NCI-H187 treated with DMSO at 0.1 percent for 48 hours (cell line): Measurements from ENCODE around the gene ALDOA.
"Not testable (repeated sequence)": the region's sequence is repeated elsewhere in the genome, so short reads cannot be mapped to it uniquely, and the experiment has no call there.

Source experiments
- DNase-seq: peaks from one replicate; lab custom pipeline; 2025; lab: John Stamatoyannopoulos, UW

The ALDOA gene

DNA sequence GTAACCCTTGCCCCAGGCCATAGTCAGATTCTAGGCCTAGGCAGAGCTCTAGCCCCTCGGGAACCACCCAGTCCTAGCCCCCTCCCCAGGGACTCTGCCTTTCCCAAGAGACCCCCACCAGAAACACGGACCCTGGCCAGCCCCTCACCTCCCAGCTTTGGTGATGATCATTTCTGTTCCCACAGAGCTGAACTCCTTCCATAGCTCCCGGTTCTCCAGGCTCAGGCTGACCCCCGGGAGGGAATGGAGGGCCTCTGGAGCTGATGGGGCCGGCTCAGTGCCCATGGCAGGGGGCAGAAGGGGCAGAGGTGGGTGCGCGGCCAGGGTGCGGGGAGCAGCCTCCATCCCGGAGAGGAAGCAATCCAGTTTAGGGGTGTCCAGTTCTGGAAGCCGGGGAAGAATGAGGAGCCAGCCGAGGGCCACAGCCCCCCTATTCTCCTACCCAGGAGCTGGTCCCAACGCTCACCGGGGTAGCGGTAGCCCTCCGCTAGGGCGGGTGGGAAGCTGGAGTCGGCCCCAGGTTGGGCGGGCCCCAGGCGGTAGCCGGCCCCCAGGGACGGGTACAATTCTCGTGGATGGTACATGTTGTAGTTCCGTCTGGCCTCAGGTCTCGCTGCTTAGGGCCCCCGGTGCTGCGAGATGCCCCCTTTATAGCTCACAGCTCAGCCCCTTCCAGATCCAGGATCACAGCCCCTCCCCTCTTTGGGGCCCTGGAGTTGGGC lies 25.2 kb downstream of the ALDOA start:
- DNase-seq = no peak

DNA sequence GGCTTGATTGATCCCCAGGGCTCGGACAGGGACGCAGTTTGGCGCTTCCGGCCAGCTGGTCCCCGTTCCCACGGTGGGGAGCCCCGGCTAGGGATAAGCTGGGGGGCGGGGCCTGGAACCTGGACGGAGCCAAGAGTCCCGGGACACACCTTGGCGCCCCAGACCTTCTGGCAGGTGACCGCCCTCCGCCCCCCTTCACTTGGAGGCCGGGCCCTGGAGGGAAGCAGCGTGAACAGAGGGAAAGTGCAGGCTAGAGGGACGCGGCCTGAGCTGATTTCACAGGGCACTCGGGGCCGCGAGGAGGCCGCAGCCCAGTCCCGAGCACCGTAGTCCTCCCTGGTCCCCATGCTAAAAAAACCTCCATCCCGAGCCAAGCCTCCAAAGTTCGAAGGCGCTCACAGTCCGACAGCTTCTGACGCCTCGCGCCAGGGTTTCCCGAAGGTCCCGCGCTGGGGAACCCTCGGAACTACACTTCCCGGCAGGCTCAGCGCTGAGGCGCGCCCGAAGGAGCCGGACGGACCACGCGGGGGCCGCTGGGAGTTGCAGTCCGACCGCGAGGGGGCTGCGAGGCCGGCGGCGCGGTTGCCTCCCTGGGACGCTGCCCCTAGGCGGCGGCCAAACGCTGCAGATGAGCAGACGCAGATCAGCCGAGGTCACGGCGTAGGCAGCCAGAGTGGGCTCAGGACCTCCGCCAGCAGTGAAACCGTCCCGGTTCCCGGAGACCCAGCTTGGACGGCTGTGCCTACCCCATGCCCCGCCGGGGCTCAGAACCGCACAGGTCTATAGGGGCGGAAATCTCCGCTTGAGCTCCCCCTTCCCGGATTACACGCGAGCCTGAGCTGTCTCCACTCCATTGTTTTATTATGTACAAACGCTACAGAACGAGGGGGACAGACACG lies 26.2 kb downstream of the ALDOA start, which contains the start of gene TBX6:
Gene TBX6, minus strand, starts transcription at position 451 of the 899 bp plus-strand sequence. CDS start 731 bp downstream, outside the sequence.
- DNase-seq = peak; percentile 21

DNA sequence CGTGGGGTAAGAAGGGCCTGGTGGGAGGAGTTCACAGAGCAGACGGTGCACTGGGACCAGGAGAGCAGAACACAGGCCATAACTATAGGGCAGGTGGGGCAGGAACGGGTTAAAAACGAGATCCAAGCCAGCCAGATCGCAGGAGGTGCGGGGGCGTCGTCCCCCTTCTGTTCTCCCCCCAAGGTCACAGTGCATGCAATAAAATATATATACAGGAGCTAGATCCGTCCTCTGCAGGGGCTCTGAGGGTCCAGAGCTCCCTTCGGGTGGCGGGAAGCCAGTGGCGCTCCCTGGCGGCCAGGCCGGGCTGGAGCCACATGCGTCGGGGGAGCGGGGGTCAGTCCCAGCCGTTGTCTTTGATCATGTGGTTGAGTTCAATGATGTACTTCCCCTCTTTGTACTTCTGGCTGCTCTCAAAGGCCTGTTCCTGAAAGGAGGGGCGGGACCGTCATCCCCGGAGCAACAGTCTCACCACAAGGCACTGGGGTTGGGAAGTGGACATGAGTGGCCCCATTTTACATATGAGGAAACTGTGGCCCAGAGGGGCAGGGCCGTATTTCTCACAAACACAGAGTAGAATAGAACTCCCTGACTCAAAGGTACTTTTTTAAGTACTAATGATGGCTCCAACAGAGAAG lies 26.9 kb downstream of the ALDOA start:
- peak; percentile 2 for DNase-seq

DNA sequence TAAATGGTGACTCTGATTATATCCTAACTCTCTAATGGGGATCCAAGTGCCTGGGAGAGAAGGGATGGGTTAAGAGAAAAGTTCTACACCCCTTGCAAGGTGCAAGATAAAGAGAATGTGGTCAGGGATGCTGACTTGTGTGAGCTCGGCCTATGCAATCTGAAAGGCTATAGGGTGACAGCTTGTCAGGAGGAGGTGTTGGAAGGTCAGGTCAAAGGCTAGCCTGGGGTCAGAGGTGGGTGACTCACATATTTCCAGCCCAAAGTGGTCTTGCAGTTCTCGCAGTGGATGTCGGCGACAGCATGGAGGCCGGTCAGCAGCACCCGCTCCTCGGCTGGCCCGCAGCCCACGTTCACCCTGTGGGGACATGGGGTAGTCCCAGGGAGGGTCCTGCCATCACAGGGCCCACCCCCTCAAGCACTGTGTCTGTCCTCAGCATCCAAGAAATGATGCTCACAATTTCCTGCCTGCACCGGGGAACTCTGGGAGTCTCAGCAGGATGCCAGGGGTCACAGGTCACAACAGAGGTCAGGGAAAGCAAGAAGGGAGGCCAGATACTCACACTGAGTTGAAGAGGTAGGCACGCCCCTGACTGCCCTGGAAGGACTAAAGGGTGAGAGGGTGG lies 29.1 kb downstream of the ALDOA start:
- no peak for DNase-seq

DNA sequence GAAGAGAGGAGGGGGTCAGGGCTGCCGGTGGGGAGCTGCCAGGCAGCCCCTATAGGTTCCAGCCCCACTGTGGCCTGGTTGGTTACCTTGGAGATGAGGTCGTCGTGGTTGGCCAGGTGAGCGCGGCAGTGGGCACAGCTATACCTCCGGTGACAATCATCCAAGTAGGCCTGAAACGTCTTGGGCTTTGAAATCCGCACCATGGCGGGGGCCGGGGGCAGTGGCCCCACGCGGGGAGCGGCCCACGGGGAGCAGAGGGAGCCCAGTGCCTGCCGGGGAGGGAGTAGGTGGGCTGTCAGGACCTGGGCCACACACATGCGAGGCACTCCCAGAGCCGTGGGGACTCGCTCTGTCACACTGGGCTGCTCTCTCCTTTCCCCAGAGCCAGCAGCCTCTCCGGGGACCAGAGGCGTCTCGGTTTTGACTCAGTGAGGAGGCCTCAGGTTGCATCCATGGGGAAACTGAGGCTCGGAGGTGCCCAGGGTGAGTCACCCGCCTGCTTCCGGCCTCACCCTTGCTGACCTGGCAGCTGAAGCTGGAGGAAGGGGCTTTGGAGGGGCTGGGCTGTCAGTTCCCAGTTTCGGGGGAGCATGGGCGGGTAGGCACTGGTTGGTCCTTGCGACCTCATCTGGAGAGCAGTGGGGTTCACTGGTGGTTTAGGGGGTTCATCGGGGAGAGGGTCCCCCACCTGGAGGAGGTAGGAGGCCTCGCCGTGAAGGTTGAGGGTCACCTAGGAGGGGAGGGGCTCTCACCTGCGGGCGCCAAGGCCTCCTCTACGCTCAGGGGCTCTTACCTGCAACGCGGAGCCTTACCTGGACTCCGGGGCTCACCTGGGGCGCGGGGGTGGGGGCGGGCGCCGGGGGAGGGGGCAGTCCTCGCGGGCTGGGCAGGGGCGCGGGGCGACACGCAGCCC lies 29.9 kb downstream of the ALDOA start:
- DNase-seq = no peak

DNA sequence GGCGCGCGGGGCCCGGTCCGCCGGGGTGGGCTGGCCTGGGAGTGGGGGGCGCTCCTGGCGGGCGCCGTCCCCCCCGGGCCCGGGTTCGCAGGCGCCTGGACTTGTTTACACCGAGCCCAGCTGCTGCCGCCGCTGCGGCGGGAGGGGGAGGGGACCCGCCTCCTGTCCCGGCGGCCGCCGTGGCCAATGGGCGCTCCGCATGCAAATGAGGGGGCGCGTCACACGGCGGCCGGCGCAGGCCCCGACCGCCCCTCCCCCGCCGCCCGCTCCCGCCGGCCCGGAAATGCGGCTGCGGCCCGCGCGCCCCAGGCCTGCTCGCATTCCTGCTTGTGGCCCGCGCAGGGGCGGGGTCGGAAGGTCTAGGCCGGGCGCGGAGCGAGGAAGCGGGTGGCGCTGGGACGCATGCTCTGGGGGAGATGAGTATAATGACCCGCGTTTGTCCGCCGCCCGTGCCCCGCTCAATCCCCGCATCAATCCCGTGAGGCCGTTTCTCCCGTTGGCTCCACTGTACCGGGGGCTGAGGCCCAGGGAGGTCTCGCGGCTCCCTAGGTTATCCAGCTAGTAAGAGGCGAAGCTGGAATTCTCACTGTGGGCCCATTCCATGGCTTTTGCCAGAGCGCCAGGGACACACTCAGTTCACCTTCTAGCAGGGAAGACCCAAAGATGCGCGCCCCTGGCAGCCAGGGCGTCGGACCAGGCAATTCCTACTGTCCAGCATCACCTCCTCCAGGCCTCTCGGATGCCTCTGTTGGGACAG lies 30.7 kb downstream of the ALDOA start, which contains the start of gene YPEL3:
Gene YPEL3, minus strand, starts transcription at position 109 of the 757 bp plus-strand sequence. CDS start 731 bp downstream, outside the sequence.
- no peak for DNase-seq

DNA sequence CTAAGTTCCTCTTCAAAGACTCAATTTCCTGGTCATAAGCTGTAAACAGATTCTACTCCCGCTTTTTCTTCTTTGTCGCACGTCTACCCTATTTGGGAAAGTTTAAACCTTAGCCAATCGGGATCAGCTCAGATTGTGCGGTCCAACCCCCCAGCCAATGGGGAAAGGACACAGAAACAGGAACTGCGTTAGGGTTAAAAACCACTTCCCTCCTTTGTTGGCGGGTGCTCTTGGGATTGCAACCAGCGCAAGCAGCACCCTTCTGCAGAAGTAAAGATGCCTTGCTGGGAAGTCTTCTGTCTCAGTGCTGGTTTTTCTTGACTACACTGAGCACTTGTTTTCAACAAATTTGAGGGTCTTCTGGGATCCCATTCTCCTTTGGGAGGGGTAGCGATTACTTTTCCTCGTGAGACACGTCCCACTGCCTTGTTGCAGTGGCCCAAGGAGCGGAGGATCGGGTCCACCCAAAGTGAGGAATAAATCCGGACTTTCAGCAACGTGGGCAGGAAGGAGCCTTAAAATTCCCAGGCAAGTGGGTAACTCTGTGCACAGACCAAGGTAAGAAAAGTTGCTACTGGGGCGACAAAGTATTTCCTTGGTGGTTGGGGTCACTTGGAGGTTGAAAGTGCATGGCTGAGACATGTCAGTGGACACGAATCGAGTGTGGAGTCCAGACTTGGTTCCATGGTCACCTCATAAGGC lies 31.5 kb downstream of the ALDOA start:
- no peak for DNase-seq

DNA sequence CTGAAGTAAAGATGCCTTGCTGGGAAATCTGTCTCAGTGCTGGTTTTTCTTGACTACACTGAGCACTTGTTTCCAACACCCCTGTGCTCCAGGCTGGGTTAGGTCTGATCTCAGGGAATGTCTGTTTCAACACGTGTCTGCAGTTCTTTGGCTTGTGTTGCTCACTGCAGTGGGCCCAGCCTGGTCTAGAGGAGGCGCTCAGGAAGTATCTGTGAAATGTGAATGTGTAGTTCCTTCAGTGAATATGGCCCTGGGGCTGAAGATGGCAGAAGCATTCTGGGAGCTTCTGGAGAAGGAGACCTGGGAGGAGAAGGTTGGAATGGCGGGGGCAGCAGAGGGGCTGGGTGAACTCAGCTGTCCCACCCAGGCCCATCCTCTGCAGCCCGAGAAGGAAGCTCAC lies 38.5 kb downstream of the ALDOA start:
- DNase-seq = no peak

DNA sequence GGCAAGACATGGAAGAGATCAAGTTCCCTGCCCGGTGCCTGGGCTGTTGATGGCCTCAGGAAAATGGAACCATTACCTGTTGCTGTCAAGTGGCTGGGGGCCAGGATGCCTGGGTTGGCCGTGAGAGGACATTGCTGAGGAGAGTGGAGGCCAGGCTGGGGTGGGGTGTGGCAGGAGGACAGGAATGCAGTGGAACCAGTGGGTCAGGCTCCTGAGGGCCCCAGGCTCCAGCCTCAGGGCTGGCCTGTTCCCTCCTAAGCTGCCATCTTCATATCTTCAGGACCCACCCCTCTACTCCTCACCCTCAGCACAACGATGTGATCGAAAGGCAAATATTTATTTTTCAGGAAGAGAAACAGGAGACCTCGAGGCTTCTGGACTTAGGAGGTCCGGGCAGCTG lies 38.9 kb downstream of the ALDOA start:
- no peak for DNase-seq

DNA sequence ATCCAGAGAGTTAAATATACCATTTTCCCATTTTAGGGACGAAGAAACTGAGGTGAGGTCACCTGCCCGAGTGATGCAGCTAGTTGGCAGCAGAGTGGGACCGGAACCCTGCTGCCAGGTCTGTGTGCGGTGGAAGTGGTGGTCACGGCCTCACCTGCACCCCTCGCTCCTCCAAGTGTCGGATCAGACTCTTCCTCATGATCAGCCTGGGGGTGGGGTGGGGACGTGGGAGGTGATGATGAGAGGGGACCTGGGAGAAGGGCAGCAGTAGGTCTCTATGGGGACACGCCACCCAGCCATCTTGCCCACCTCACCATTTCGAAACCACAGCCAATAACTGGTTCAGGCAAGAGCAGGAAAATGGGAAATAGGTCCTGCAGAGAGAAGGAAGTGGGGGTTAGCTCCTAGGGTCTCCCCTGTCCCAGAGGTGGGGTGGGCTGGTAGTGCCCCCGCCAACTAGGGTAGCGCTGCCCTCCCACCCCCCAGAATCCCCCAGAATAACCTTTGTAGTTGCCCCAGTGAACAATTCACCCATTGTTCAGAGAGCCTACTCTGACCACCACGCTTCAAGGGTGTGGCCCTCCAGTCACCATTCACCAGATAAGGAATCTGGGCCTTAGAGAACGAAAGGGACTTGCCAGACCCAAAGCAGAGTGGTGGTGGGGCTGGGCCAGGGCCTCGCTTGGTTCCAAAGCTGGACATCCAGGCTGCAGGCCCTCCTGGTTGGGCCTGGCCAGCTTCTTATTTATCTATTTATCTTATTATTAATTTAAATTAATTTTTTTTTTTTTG lies 42.7 kb downstream of the ALDOA start:
- no peak for DNase-seq

DNA sequence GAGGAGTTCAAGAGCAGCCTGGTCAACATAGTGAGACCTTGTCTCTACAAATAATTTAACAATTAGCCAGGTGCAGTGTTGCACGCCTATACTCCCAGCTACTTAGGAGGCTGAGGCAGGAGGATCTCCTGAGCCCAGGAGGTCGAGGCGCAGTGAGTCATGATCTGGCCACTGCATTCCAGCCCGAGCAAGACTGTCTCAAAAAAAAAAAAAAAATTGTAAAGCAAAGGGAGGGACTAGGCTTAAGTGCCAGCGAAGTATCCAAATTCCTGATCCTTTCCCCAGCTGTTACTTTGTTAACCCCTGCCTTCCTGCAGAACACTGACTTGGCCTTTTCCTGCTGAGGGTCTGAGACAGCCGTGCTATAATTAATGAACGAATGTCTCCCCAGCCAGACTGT lies 45.1 kb downstream of the ALDOA start:
- DNase-seq = no peak

DNA sequence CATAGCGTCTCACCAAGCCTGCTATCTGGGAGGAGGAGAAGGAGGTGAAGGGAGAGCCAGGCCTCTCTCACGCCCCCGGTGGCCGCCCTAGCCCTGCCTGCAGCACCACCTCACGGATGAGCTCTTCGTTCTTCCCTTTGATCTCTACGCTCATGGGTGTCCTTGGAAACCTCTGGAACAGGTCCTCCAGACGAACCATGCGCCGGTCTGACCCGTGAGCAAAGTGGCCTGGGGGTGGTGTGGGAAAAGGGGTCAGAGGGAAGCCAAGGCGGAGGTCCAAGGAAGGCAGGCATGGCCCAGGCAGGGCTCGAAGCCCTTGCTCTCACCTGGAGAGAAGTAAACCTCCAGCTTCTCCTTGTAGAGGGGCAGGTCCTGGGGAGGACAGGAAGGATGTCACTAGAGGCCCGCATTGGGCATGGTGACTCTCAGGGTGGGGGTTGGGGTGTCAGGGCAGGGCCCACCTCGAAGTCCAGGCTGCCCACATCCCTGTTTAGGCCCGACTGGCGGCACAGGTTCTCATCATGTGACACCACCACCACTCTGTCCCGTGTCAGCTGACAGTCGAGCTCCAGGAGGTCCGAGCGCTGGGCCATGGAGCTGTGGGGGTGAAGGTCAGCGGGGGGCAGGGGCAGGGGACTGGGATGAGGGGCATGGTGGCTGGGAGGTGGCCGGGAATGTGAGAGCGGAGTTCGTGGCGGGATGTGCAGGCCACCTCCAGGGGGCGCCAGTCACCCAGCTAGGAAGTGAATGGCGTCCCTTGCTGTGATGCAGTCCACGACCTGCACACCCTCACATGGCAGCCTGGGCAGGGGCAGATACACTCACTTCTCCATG lies 46.9 kb downstream of the ALDOA start:
- DNase-seq = no peak

DNA sequence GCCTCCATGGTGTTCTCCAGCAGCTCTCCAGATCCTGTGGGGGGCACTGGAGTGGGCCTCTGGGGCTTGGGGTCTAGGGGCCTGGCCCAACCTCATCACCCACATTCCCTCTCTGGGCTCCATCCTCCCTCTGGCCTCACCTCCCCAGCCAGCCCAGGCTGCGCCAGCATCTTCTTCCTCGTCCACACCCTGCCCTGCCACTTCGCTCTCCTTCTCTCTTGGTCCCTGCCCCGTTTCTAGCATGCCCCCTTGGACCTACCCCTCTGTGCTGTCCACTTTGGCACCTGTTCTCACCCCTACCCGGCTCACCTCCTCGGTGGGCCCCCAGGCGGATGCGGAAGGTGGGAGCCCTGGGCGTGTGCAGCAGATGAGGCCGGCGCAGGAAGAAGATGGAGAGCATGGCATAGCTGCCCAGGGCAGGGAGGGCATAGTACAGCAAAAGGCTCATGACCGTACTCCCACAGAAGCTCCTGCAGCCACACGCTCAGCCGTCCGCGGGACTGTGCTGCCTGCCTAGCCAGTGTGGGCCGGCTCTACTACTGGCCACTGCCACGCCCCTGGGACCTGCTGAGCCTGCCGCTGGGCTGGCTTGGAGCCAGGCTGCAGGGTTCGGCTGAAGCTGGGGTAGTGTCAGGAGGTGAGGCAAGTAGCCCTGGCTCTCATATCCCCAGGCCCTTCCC lies 47.6 kb downstream of the ALDOA start, which contains the start of gene GDPD3:
Gene GDPD3, minus strand, starts transcription at position 507 of the 680 bp plus-strand sequence. Its CDS starts 59 bp downstream, at position 448.
- no peak for DNase-seq

DNA sequence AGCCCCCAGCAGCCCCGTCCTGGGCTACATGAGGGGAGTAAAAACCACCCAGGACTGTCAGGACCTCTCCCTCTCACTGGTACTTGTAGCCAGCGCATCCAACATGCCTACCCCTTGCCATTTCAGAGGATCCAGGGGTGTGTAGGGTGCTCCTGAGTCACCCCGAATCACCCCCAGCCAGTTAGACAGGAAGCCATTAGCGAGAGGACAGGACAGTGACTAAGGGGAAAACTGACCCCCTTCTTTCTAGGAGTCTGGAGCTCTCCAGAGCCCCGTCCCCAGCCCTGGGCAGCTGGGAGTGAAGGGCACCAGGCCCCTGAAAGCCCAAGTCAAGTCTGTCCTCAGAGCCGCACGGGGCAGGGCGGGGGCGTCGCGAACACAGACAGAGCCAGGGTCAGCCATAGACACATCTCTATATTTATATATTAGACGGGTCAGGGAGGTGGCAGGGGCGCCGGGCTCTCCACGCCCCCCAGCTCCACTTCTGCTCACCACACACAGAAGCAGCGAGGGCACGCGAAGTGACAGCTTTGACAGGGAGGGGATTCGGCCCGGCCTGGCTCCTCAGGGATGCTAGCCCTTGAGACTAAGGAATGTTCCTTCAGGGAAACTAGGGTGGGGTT lies 48.3 kb downstream of the ALDOA start:
- DNase-seq = no peak

DNA sequence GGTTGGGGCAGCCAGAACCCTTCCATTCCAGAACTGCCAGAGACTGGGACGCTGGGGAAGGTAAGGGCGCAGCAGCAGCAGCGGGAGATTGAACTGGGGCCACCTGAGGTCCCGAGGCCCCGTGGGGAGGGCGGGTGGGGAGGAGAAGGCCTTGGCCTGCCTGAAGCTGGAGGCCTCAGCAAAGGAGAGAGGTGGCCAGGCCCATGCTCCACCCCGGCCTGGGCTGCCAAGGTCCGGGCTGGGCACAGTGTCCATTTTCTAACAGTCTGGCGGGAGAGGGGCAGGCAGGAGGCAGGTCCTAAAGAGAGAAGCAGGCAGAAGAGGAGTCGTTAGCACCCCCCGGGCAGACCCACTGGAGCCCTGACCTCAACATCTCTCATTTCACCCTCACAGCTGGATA lies 48.9 kb downstream of the ALDOA start:
- no peak for DNase-seq

DNA sequence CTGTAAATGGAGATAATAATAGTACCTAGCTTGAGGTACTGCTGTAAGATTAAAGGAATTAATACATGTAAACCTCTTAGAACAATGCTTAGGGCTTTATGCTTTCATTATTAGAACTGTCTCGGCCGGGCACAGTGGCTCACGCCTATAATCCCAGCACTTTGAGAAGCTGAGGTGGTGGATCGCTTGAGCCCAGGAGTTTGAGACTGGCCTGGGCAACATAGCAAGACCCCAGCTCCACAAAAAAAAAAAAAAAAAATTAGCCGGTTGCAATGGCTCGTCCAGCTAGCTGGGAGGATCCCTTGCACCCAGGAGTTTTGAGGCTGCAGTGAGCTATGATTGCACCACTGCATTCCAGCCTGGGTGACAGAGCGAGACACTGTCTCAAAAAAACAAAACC lies 49.3 kb downstream of the ALDOA start:
- not testable (repeated sequence) for DNase-seq

DNA sequence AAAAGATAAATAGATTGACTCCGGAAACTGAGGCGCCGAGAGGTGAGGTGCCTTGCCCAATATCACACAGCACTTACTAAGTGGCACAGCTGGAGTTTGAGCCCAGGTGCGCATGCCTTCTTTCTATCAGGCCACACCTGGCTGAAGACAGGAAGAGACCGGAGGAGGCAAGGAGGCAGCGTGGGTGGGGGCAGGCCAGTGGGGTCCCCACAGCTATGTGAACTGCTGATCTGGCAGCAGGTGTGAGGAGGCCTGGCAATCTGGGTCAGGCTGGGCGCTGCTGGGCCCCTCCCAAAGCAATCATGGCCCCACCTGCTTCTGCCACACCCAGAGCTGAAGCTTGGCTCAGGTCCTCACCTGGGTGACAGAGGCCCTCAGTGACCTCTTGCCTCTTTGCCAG lies 49.7 kb downstream of the ALDOA start:
- no peak for DNase-seq
